Cardiac muscle cell (in vitro differentiated cells and primary cell): Measurements from ENCODE around the gene INSYN2B. TPM values are rescaled to one million over a fixed set of nuclear protein-coding genes. Genes with fewer than 3 reads are reported as not detected.
A peak's percentile ranks its signal among the peaks of the same experiment; 100 is the strongest.

Experiments used
- DNase-seq, 2 donors: peaks; one replicate each; pipeline versions ENCODE4 v3.0.0 to v3.0.0-alpha.2; 2010 to 2017; ENCODE audit warnings: low read depth in 1 of 2, low spot score in 1 of 2
- H3K27ac ChIP-seq: fragments of 200-600 bp; sonication (generic); 2 replicates; pipeline ENCODE4 v1.5.1; 2016
- H3K27me3 ChIP-seq: fragments of 200-600 bp; sonication (generic); 2 replicates; pipeline ENCODE4 v1.6.0; 2016; ENCODE audit warnings: control low read depth
- H3K36me3 ChIP-seq: fragments of 200-600 bp; sonication (generic); 2 replicates; pipeline ENCODE4 v1.5.1; 2016; ENCODE audit warnings: control low read depth
- H3K4me1 ChIP-seq: fragments of 200-600 bp; sonication (generic); 2 replicates; pipeline ENCODE4 v1.8.1; 2017; ENCODE audit warnings: low read depth, mild to moderate bottlenecking, mixed run types
- H3K4me3 ChIP-seq: fragments of 200-600 bp; sonication (generic); 2 replicates; pipeline ENCODE4 v1.5.1; 2016; ENCODE audit warnings: mild to moderate bottlenecking
- H3K9me3 ChIP-seq: fragments of 200-600 bp; sonication (generic); 2 replicates; pipeline ENCODE4 v1.5.1; 2017; ENCODE audit warnings: low read depth, mild to moderate bottlenecking, control low read depth
- polyA plus RNA-seq: library from polyadenylated mRNA; unstranded; fragments of >200 nt; fragmentation: Nextera tagmentation; extraction: Ambion mirVana; gene quantifications from 2 replicates; pipeline ENCODE4 v1.2.1, GENCODE V29; 2016
- total RNA-seq: library from RNA; depleted of rRNA; stranded (reverse); fragments of >200 nt; gene quantifications from 2 replicates; pipeline ENCODE4 v1.2.3, GENCODE V29; 2016
- TF ChIP-seq, protein P1 (sequence below): IDR thresholded peaks from 2 replicates; pipeline ENCODE4 v1.5.1; 2012; ENCODE audit warnings: low read depth, mild to moderate bottlenecking, low read length

Gene INSYN2B
- total and polyA plus RNA-seq, 2 experiments from 2014 or later = 1.6 to 9.3 TPM

DNA sequence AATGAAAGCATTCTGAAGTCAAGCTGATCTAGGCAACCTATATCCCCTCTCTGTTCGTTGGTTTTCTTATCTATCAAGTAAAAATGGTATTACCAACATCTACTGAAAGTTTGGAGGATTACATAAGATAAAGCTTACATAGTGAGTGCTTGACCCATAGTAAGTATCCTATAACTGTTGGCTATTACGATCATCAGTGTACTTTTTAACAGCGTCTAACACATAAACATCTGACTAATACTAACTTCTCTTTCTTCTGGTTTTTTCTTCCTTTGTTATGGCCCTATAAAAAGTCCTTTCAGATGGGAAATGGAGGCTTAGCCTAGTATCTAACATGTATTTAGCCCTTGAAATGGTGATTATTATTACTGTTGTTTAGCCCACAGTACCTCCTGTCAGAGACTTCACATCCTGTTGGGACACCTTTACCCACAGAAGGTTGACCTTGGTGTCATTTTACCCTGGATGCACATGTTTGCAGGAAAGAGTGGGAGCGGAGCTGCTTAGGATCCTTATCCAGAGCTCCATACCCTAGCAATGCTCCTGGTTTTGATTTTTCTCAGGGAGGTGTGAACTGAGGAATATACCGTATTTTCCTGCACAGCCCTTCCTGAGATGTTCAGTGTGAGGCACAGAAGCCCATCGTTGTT is 6.0 kb downstream of the INSYN2B start:
- no peak for DNase-seq
- no peaks in the 10 kb centered on the region for H3K9me3 ChIP-seq
- TF ChIP-seq, protein P1, sequence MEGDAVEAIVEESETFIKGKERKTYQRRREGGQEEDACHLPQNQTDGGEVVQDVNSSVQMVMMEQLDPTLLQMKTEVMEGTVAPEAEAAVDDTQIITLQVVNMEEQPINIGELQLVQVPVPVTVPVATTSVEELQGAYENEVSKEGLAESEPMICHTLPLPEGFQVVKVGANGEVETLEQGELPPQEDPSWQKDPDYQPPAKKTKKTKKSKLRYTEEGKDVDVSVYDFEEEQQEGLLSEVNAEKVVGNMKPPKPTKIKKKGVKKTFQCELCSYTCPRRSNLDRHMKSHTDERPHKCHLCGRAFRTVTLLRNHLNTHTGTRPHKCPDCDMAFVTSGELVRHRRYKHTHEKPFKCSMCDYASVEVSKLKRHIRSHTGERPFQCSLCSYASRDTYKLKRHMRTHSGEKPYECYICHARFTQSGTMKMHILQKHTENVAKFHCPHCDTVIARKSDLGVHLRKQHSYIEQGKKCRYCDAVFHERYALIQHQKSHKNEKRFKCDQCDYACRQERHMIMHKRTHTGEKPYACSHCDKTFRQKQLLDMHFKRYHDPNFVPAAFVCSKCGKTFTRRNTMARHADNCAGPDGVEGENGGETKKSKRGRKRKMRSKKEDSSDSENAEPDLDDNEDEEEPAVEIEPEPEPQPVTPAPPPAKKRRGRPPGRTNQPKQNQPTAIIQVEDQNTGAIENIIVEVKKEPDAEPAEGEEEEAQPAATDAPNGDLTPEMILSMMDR = no peak
- no peaks in the 10 kb centered on the region for H3K36me3 ChIP-seq
- no peak overlapping the region for H3K27ac ChIP-seq
- peaks cover 15% of the 10 kb centered on the region for H3K4me1 ChIP-seq
- peaks cover 2% of the 10 kb centered on the region for H3K27me3 ChIP-seq
- no peak overlapping the region for H3K4me3 ChIP-seq

DNA sequence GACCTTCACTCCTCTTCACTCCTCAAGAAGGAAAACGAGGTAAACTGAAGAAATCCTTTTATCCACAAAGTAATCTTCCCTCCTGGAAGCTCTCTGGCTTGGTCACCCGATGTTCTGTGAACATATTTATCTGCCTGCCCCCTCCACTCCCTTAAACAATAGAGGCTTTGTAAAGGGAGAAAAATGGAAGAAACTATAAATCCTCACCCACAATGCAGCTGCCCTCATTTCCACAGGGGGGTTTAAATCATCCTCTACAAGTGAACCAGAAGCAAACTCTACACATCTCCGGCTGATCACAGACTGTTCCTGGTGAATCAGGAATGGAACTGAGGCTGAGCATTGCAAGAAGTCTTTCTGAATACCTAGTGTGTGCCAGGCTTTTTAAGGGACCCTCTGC is 7.2 kb downstream of the INSYN2B start:
- Histone ChIP-seq H3K4me3 (no peak overlapping the region), H3K27me3 (no peaks in the 10 kb centered on the region), H3K4me1 (peaks cover 16% of the 10 kb centered on the region), H3K36me3 (no peaks in the 10 kb centered on the region), H3K27ac (no peak overlapping the region), H3K9me3 (no peaks in the 10 kb centered on the region)
- TF ChIP-seq, protein P1 = no peak
- peak in 1 of 2 donors; percentile 38 for DNase-seq

DNA sequence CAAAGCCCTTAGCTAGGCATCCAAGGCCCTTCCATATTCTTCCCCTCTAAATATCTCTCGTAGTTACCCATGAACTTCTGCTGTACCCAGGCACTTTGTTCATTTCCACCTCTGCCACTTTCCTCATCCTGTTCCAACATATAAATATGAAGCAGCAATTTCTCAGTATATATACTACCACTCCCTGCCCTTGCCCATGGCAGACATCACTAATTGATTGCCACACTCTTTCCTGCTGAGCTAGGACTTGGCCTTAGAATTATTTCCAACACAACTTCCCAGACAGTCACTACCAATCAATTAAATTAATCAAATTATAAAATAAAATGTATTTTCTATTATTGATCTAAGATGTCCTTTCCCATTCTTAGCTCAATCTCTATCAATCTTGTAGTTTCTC is 8.5 kb downstream of the INSYN2B start:
- no peaks in the 10 kb centered on the region for H3K27me3 ChIP-seq
- DNase-seq = no peak
- H3K4me3 ChIP-seq = no peak overlapping the region
- H3K9me3 ChIP-seq = no peaks in the 10 kb centered on the region
- TF ChIP-seq, protein P1 = no peak
- H3K27ac ChIP-seq = no peak overlapping the region
- H3K4me1 ChIP-seq = peaks cover 8% of the 10 kb centered on the region
- H3K36me3 ChIP-seq = no peaks in the 10 kb centered on the region

DNA sequence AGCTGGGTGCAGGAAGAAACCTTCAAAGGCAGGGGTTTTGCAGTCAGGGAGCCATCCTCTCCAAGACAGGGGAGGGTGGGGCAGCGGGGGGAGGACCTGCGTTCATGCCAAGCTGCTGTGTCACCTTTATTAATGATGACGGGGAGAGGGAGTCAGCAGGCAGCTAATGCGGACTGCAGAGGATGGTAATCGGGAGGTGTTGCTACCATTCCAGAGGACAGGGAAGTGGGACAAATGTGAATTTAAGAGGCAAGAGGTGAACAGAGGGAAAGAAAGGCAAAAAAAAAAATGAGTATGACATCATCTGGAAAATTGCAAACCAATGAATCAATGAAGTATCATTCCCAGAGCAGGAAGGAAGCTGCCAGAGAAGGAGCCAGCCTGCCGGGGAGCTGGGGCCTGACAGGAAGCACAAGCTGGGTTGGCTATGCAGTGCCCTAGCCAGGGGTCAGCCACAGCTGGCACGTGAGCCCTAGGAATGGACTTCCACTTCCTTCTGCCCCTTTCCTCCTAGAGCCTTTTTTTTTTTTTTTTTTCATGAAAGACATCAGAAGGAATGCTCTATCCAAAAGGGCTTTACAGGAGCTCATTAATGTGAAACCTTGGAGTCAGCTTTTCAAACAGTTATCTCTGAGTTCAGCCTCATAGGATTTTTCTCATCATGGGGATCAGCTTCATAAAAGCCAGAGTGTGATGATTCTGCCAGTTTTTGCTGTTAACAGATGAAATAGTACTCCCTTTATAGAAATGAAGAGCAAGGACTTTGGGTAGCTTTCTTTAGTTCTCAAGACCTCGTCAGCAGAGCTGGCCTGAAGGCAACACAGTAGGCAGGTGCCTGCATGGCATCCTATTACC is 9.2 kb downstream of the INSYN2B start:
- Histone ChIP-seq H3K27me3 (no peaks in the 10 kb centered on the region), H3K27ac (no peak overlapping the region), H3K4me1 (peaks cover 6% of the 10 kb centered on the region), H3K4me3 (no peak overlapping the region), H3K36me3 (no peaks in the 10 kb centered on the region), H3K9me3 (no peaks in the 10 kb centered on the region)
- TF ChIP-seq, protein P1 = no peak
- DNase-seq = peak in 1 of 2 donors; percentile 74

DNA sequence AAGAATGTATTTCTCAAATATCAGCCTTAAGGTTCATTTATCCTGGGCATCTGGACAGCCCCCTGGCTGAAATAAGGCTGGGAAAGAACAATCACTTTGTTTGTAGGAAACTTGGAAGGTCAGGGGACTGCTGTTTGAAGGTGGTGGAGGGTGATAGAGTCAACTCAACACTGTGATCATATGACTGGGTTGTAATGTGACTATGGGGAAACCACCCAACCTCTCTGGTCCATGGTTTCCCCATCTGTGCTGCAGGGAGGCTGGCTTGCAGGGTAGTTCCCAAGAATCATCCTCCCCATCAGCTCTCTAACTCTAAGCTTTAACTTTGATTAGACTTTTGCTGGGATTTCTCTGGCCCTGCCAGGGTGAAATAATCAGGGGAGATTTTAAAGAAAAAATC is 10.0 kb downstream of the INSYN2B start:
- no peaks in the 10 kb centered on the region for H3K9me3 ChIP-seq
- TF ChIP-seq, protein P1 = no peak
- no peak for DNase-seq

More for the DNA sequence above, 10.0 kb downstream of the INSYN2B start:
- Histone ChIP-seq H3K4me3 (no peak overlapping the region), H3K4me1 (peaks cover 6% of the 10 kb centered on the region), H3K36me3 (no peaks in the 10 kb centered on the region), H3K27me3 (no peaks in the 10 kb centered on the region), H3K27ac (no peak overlapping the region)
